ENCODE results near the gene CCNH. TPM values are rescaled to one million over a fixed set of nuclear protein-coding genes. Genes with fewer than 3 reads are reported as not detected.

CCNH gene
- total RNA-seq, 1 experiment from 2014 or later, result 44.0 TPM

DNA sequence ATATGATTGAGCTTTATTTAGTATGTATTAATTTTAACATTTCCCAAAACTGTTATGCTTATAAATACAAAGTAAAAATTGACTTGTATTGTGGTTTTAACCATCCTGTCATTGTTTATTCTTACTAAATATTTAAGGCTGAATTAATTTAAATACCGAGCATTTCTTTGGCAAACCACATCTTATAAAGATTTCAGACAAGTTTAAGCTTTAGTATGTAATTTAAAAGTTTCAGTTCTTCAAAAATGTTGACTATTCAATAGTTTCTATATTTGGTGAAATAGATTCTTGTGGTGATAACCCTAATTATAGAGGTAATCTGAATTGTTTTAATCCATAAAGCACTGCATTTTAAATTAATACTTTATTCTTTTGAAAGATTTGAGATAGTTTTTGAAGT, 65.5 kb downstream of the CCNH start:
- BruUV-seq (replicated peaks), result no TSS peak
- TF ChIP-seq SIN3A (IDR thresholded peaks at IDR 0.05; ENCODE audit: borderline replicate concordance, insufficient read depth, low read depth, low read length) (no peak), TCF7L2 (IDR thresholded peaks at IDR 0.05; ENCODE audit: low read depth, low read length) (no peak), REST (IDR thresholded peaks at IDR 0.05; ENCODE audit: insufficient read depth in 1 of 2, low read depth in 2 of 2, low read length in 1 of 2) (no peak)
- DNase-seq (ENCODE audit: low read depth, low spot score), result no peak
- Histone ChIP-seq H3K27me3 (ENCODE audit: control insufficient read depth, insufficient read depth, low read length) (no peaks in the 10 kb centered on the region), H3K27ac (ENCODE audit: low read length) (no peak overlapping the region), H3K9me3 (ENCODE audit: control insufficient read depth, insufficient read depth, low read depth, low read length) (no peaks in the 10 kb centered on the region), H3K4me1 (ENCODE audit: control insufficient read depth, insufficient read depth, low read length) (no peaks in the 10 kb centered on the region), H3K36me3 (ENCODE audit: control insufficient read depth, insufficient read depth, low read length) (peaks cover 17% of the 10 kb centered on the region; the same call in 1 of the 2 replicates), H3K4me3 (ENCODE audit: low read depth in 2 of 2, low read length in 2 of 2) (no peak overlapping the region)
- CTCF ChIA-PET, result no interaction called here
- in situ Hi-C loops (cut with HindIII; ENCODE audit: low pct_unique_long_range_greater_than_20kb, low sequenced_read_pairs) (no loop called here), intact Hi-C loops (cut with micrococcal nuclease; ENCODE audit: unreplicated experiment) (no loop called here)
- ATAC-seq, result no peak
- POLR2A ChIA-PET, result no interaction called here

Other genes with a start within 250 kb of the CCNH start
- 29.0 TPM for gene RASA1, start 145.0 kb downstream of the CCNH start, total RNA-seq (2021; ENCODE audit: unreplicated experiment)

Data from Panc1 (cell line).